ENCODE data around the gene PTH2.
"Not testable (repeated sequence)": the region's sequence is repeated elsewhere in the genome, so short reads cannot be mapped to it uniquely, and the experiment has no call there.

PTH2 gene

GRCh38 chr19:49423071-49423984 lies at the start of gene PTH2:
Gene PTH2 (minus strand): TSS chr19:49423441. CDS start chr19:49423339, 102 bp downstream.
- DNase-seq: no peak

DNA sequence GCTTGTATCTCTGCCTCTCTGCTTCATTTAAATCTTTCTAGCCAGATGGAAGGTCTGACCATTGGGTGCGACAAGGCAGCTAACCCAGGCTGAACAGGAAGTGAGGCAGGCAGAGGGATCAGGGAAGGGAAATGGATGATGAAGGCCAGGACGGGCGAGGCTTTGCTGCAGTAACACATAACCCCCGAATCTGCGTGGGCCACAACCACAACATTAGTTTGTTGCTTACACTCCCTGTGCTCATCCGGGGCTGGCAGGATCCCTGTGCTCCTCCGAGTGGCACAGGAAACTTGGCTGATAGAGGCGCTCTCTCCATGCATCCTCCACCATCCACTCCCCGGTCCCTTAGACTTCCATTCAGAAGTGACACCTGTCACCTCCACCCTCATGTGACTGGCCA lies 49.7 kb upstream of the PTH2 start:
- DNase-seq: no peak

DNA sequence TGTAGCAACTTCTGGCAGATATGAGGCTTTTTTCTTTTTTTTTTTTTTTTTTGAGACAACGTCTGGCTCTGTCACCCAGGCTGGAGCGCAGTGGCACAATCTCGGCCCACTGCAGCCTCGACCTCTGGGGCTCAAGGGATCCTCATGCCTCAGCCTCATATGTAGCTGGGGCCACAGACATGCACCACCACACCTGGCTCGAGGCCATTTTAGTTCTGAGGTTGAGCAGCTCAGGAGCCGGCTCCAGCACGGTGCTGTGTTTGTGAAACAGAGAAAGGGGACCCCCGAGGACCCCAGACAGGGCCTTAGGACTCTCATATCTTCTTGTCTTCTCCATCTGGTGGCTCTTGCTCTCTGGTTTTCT lies 47.4 kb upstream of the PTH2 start:
- DNase-seq: no peak

DNA sequence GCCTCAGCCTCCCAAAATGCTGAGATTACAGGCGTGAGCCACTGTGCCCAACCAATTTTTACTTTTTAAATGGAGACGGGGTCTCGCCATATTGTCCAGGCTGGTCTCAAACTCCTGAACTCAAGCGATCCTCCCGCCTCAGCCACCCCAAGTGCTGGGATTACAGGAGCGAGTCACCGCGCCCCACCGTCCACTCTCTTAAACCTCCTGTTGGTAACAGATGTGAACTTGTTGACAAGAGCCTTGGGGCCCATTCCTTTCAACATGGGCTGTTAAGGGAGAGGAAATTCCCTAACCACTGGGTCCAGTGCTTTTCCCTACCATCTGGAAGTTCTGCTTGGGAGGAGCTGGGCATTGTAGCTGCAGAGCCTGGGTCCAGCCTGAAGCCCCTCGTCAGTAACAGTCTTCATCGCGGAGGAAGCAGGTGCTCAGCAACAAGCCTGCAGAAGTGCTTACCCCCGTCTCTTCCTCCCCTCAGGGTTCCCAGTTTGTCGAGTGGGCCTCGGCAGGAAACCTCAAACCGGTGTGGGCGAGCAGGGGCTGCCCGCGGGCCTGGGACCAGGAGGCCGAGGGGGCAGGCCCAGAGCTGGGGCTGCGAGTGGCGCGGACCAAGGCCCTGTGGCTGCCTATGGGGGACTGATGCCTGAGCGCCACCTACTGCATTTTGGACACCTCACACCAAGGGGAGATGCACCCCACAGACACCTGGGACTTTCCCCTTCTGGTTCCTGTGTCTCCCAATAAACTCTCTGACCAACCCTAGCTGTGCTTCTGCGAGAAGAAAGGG lies 46.8 kb upstream of the PTH2 start:
- DNase-seq: peak; percentile 85 to 89

GRCh38 chr19:49468746-49469447 lies 45.7 kb upstream of the PTH2 start:
- peak; percentile 77 to 81 for DNase-seq

- DNase-seq: no peak
These were observed 45.0 kb upstream of the PTH2 start for GRCh38 chr19:49468199-49468598.

- no peak for DNase-seq
These were observed 42.1 kb upstream of the PTH2 start for GRCh38 chr19:49465371-49465770.

DNA sequence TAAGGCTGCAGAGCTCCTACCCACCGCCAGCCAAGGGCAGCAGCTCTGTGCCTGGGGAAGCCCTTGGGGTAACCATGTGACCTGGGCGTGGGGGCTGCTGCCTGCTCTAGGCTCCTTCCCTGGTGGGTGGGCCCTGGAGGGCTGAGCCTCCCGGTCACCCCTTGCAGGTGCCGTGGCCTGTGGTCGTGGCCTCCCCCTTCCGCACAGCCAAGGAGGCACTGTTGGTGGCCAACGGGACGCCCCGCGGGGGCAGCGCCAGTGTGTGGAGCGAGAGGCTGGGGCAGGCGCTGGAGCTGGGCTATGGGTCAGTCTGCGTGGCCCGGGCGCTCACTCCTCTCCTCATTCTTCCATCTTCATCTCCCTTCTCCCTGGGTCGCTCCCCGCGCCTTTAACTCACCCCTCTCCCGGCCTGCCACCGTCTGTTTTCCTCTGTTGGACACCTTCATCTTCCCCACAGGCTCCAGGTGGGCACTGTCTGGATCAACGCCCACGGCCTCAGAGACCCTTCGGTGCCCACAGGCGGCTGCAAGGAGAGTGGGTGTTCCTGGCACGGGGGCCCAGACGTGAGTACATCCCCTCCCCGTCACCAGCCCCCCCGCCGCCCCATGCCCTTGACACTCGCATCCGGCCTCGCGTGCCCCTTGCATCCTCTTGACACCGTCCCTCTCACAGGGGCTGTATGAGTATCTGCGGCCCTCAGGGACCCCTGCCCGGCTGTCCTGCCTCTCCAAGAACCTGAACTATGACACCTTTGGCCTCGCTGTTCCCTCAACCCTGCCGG lies 40.9 kb upstream of the PTH2 start:
- no peak for DNase-seq

- no peak for DNase-seq
These were observed 39.3 kb upstream of the PTH2 start for GRCh38 chr19:49462492-49462891.

DNA sequence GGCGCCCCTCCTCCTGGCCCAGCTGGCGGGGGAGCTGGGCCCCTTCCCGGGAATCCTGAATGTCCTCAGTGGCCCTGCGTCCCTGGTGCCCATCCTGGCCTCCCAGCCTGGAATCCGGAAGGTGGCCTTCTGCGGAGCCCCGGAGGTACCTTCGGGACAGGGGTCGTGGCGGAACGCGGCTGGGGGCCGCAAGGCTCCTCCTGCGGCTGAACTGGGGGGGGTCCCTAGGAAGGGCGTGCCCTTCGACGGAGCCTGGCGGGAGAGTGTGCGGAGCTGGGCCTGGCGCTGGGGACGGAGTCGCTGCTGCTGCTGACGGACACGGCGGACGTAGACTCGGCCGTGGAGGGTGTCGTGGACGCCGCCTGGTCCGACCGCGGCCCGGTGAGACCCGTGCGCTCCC lies 38.4 kb upstream of the PTH2 start:
- no peak for DNase-seq

DNA sequence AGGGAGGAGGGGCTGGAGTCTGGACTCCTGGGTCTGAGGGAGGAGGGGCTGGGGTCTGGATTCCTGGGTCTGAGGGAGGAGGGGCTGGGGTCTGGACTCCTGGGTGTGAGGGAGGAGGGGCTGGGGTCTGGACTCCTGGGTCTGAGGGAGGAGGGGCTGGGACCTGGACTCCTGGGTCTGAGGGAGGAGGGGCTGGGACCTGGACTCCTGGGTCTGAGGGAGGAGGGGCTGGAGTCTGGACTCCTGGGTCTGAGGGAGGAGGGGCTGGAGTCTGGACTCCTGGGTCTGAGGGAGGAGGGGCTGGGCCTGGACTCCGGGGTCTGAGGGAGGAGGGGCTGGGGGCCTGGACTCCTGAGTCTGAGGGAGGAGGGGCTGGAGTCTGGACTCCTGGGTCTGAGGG lies 37.9 kb upstream of the PTH2 start:
- DNase-seq: not testable (repeated sequence)

GRCh38 chr19:49459388-49459787 lies 36.1 kb upstream of the PTH2 start:
- DNase-seq: no peak

GRCh38 chr19:49458567-49458903 lies 35.3 kb upstream of the PTH2 start:
- no peak for DNase-seq

DNA sequence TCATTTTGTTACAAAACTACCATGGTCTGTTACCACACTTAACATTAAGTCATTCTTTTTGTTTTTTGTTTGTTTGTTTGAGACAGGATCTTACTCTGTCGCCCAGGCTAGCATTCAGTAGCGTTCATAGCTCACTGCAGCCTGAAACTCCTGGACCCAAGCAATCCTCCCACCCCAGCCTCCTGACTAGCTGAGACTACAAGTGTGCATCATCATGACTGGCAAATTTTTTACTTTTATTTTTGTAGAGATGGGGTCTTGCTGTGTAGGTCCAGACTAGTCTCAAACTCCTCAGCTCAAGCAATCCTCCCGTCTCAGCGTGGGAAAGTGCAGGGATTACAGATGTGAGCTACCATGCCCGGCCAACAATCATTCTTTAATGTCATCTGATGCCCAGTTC lies 33.1 kb upstream of the PTH2 start:
- DNase-seq: no peak

- DNase-seq: no peak
These were observed 32.5 kb upstream of the PTH2 start for GRCh38 chr19:49455773-49456172.

DNA sequence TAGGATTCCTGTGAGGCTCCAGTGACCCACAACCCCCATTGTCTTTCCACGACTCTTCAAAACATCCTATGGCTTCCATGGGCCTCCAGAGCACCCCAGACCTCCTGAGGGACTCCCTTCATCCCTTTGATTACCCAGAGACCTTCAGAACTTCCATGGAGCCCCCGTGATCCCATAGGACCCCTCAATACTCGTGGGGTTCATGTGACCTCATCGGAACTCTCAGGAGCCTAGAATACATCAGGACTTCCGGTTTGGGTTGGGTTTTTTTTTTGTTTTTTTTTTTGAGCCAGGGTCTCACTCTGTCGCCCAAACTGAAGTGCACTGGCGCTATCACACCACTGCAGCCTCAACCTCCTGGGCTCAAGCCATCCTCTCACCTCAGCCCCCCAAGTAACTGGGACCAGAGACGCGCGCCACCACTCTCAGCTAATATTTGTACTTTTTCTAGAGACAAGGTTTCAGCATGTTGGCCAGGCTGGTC lies 30.6 kb upstream of the PTH2 start:
- DNase-seq: no peak

DNA sequence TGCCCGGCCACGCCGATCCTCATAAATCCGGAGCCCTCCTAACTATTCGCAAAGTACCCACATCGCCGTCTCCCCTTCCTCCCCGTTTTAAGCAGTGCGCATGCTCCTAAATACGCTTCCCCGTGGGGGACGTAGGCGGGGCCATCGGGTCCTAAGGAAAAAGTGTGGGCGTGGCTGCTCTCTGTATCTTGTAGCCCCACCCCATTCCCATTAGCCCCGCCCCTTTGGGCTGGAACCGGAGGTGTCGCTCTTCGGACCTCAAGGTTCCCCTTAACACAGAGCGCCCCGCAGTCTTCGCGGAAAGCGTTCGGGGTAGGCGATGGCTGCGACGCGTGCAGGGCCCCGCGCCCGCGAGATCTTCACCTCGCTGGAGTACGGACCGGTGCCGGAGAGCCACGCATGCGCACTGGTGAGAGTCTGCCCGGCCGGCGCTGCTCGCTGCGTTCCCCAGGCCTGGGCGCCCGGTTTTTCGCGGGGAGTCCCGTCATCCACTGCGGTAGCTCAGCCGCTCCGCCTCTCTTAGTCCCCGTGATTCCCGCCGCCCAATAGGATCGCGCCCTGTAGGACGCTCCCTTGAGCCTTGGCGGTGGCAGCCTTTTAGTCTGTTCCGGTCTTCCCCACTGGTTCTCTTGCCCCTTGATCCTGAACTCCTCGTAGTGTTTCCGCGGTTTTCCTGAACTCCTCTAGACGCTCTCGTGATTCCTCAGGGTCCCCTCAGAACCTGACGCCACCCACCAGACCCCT lies 29.9 kb upstream of the PTH2 start, which contains the start of gene ALDH16A1:
Gene ALDH16A1, plus strand, starts transcription at position 213 of the 744 bp plus-strand sequence. Its CDS starts 107 bp downstream, at position 320.
- DNase-seq: peak; percentile 99

GRCh38 chr19:49451430-49452181 lies 28.4 kb upstream of the PTH2 start, which contains the start of gene PIH1D1:
Gene PIH1D1 (minus strand): TSS chr19:49451814. CDS start chr19:49451574, 240 bp downstream.
- peak; percentile 96 for DNase-seq

DNA sequence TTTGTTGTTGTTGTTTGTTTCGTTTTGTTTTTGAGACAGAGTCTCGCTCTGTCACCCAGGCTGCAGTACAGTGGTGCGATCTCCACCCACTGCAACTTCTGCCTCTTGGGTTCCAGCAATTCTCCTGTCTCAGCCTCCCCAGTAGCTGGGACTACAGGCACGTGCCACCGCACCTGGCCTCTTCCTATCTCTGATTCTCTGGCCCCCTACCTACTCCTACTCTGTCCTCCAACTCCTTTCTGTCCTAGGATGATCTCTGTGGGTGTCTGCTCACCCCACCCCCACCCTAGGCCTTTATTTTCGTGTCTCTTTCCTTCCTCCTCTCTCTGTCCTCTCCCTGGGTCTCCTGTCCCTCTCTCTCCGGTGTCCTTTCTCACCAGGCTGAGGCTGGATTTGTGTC lies 27.2 kb upstream of the PTH2 start:
- DNase-seq: no peak

GRCh38 chr19:49448432-49448786 lies 25.2 kb upstream of the PTH2 start:
- no peak for DNase-seq
